HL-60 (cell line): ENCODE data around the gene MSI2.

Experiments used
- CTCF ChIP-seq: IDR thresholded peaks from one replicate; pipeline ENCODE4 v1.5.1; 2011; ENCODE audit warnings: low read length, control low read depth, inconsistent platforms; ENCODE audit not compliant: insufficient read depth
- GABPA ChIP-seq: IDR thresholded peaks from 2 replicates; pipeline ENCODE4 v1.6.1; 2012; ENCODE audit warnings: low read depth
- POLR2AphosphoS5 ChIP-seq: IDR thresholded peaks from 2 replicates; pipeline ENCODE4 v1.6.1; 2012; ENCODE audit warnings: low read depth
- REST ChIP-seq: IDR thresholded peaks from 2 replicates; pipeline ENCODE4 v1.6.1; 2012; ENCODE audit warnings: low read depth; ENCODE audit not compliant: insufficient replicate concordance
- SPI1 ChIP-seq: IDR thresholded peaks from 2 replicates; pipeline ENCODE4 v1.6.1; 2012; ENCODE audit warnings: low read depth, mild to moderate bottlenecking, borderline replicate concordance

GRCh38 chr17:57292091-57292490 is 35.8 kb downstream of the MSI2 start:
- TF ChIP-seq CTCF = no peak
- TF ChIP-seq POLR2AphosphoS5 = no peak
- TF ChIP-seq REST = no peak
- no peak for TF ChIP-seq GABPA
- no peak for TF ChIP-seq SPI1
